GM21825 (cell line): Measurements from ENCODE around the gene P2RX7.
A peak's percentile ranks its signal among the peaks of the same experiment; 100 is the strongest.

Experiments used
- ATAC-seq: cut with Tn5 transposase; IDR thresholded peaks from one replicate; pipeline ENCODE4 v1.9.1; 2021; ENCODE audit warnings: mild to moderate bottlenecking, moderate library complexity; ENCODE audit not compliant: unreplicated experiment

Gene P2RX7

GRCh38 chr12:121110211-121110940, 22.3 kb upstream of the P2RX7 start:
- ATAC-seq, result no peak

- ATAC-seq, result no peak
Observed at GRCh38 chr12:121111684-121112083, 21.0 kb upstream of the P2RX7 start.

- no peak for ATAC-seq
Observed at GRCh38 chr12:121112496-121112895, 20.2 kb upstream of the P2RX7 start.

GRCh38 chr12:121113057-121113456, 19.6 kb upstream of the P2RX7 start:
- ATAC-seq, result no peak

GRCh38 chr12:121114019-121114639, 18.5 kb upstream of the P2RX7 start:
- ATAC-seq, result no peak

- ATAC-seq, result no peak
Observed at GRCh38 chr12:121114806-121115205, 17.9 kb upstream of the P2RX7 start.

GRCh38 chr12:121115530-121115929, 17.1 kb upstream of the P2RX7 start:
- no peak for ATAC-seq

GRCh38 chr12:121116318-121117225, 16.1 kb upstream of the P2RX7 start:
- no peak for ATAC-seq

- no peak for ATAC-seq
Observed at GRCh38 chr12:121117226-121117777, 15.4 kb upstream of the P2RX7 start.

GRCh38 chr12:121120323-121120722, 12.4 kb upstream of the P2RX7 start:
- no peak for ATAC-seq

GRCh38 chr12:121120989-121121755, 11.5 kb upstream of the P2RX7 start:
- ATAC-seq, result no peak

GRCh38 chr12:121121805-121122204, 10.9 kb upstream of the P2RX7 start:
- no peak for ATAC-seq

- no peak for ATAC-seq
Observed at GRCh38 chr12:121123488-121123887, 9.2 kb upstream of the P2RX7 start.

- no peak for ATAC-seq
Observed at GRCh38 chr12:121124402-121125109, 8.1 kb upstream of the P2RX7 start.

GRCh38 chr12:121127501-121127900, 5.2 kb upstream of the P2RX7 start:
- ATAC-seq, result no peak

- peak; percentile 67 for ATAC-seq
Observed at GRCh38 chr12:121128908-121129810, 3.5 kb upstream of the P2RX7 start.

- no peak for ATAC-seq
Observed at GRCh38 chr12:121129811-121130147, 2.9 kb upstream of the P2RX7 start.

- ATAC-seq, result no peak
Observed at GRCh38 chr12:121130866-121131373, 1.8 kb upstream of the P2RX7 start.

- no peak for ATAC-seq
Observed at GRCh38 chr12:121131941-121132341, 735 bp upstream of the P2RX7 start.
